ACC112 (cell line): ENCODE data around the gene LRRK2.

ENCODE experiments used
- H2AFZ ChIP-seq: fragments of 200-600 bp; sonication (generic); one replicate; pipeline ENCODE4 v1.6.0; 2017; ENCODE audit warnings: antibody characterized with exemption, low read length; ENCODE audit not compliant: unreplicated experiment
- H3K27ac ChIP-seq: fragments of 200-600 bp; sonication (generic); 2 replicates; pipeline ENCODE4 v1.5.1; 2014; ENCODE audit warnings: low read depth, mild to moderate bottlenecking, antibody characterized with exemption, low read length, moderate library complexity
- H3K27me3 ChIP-seq: fragments of 200-600 bp; sonication (generic); 2 replicates; pipeline ENCODE4 v1.6.1; 2014; ENCODE audit warnings: mild to moderate bottlenecking, antibody characterized with exemption, low read length, moderate library complexity, mixed read lengths; ENCODE audit not compliant: insufficient read depth
- H3K36me3 ChIP-seq: fragments of 200-600 bp; sonication (generic); 2 replicates; pipeline ENCODE4 v1.6.1; 2016; ENCODE audit warnings: mild to moderate bottlenecking, antibody characterized with exemption, low read length, moderate library complexity, mixed read lengths; ENCODE audit not compliant: insufficient read depth
- H3K4me1 ChIP-seq: fragments of 200-600 bp; sonication (generic); one replicate; pipeline ENCODE4 v1.6.1; 2016; ENCODE audit warnings: low read length, mixed read lengths; ENCODE audit not compliant: insufficient read depth, unreplicated experiment, control insufficient read depth
- H3K4me3 ChIP-seq: fragments of 200-600 bp; sonication (generic); 2 replicates; pipeline ENCODE4 v1.5.1; 2014; ENCODE audit warnings: mild to moderate bottlenecking, low read depth, low read length
- H3K79me2 ChIP-seq: fragments of 200-600 bp; sonication (generic); one replicate; pipeline ENCODE4 v1.6.0; 2016; ENCODE audit warnings: low read length; ENCODE audit not compliant: control insufficient read depth, unreplicated experiment, insufficient read depth

The LRRK2 gene

GRCh38 chr12:40405419-40405818 is 180.6 kb downstream of the LRRK2 start:
- Histone ChIP-seq H3K36me3 (no peaks in the 10 kb centered on the region), H3K27me3 (peaks cover 9% of the 10 kb centered on the region; the same call in 1 of the 2 replicates), H3K4me3 (no peak overlapping the region), H3K27ac (no peak overlapping the region), H3K79me2 (no peaks in the 10 kb centered on the region), H2AFZ (no peak overlapping the region), H3K4me1 (no peaks in the 10 kb centered on the region)
